Activated CD8-positive, alpha-beta memory T cell treated with anti-CD3 and anti-CD28 coated beads for 36 hours (primary cell): ENCODE data around the gene GRAMD4. TPM values are rescaled to one million over a fixed set of nuclear protein-coding genes. Genes with fewer than 3 reads are reported as not detected.

Experiments
- CTCF ChIA-PET: fragments of 350-600 bp; sonication (Branson Sonifier 250); formaldehyde crosslinking; loops from one replicate; lab custom pipeline; 2021; ENCODE audit warnings: antibody characterized with exemption; lab: Charles Lee
- POLR2A ChIA-PET: fragments of 350-600 bp; sonication (Branson Sonifier 250); formaldehyde crosslinking; loops from one replicate; lab custom pipeline; 2021; ENCODE audit warnings: antibody characterized with exemption; lab: Charles Lee
- total RNA-seq, 2 experiments: library from RNA; stranded (reverse); gene quantifications; one replicate each; pipeline ENCODE4 v1.2.3, GENCODE V29; 2021

Gene GRAMD4
- total RNA-seq, 2 experiments from 2014 or later: 31.4 to 36.4 TPM

- ChIA-PET CTCF (interaction anchor here (0.8 kb wide), 1 partner anchor 12 kb away, joined by 3 read pairs; no protein-coding TSS in a partner anchor), POLR2A (no interaction called here)
Observed at GRCh38 chr22:46659791-46660186, 39.6 kb downstream of the GRAMD4 start.

GRCh38 chr22:46660604-46661201, 40.5 kb downstream of the GRAMD4 start:
- ChIA-PET CTCF (no interaction called here), POLR2A (no interaction called here)

- CTCF ChIA-PET: no interaction called here
- POLR2A ChIA-PET: no interaction called here
Observed at GRCh38 chr22:46661221-46661851, 41.1 kb downstream of the GRAMD4 start.

- POLR2A ChIA-PET: no interaction called here
- CTCF ChIA-PET: no interaction called here
Observed at GRCh38 chr22:46662226-46662625, 42.0 kb downstream of the GRAMD4 start.

GRCh38 chr22:46663001-46663400, 42.8 kb downstream of the GRAMD4 start:
- POLR2A ChIA-PET: no interaction called here
- CTCF ChIA-PET: no interaction called here

GRCh38 chr22:46663436-46664100, 43.4 kb downstream of the GRAMD4 start:
- ChIA-PET POLR2A (no interaction called here), CTCF (no interaction called here)

- CTCF ChIA-PET: no interaction called here
Observed at GRCh38 chr22:46664301-46664855, 44.2 kb downstream of the GRAMD4 start.

GRCh38 chr22:46665151-46665695, 45.0 kb downstream of the GRAMD4 start:
- ChIA-PET CTCF (no interaction called here), POLR2A (no interaction called here)

More at GRCh38 chr22:46664301-46664855, 44.2 kb downstream of the GRAMD4 start:
- POLR2A ChIA-PET: no interaction called here

GRCh38 chr22:46665751-46666280, 45.6 kb downstream of the GRAMD4 start:
- ChIA-PET CTCF (no interaction called here), POLR2A (no interaction called here)

GRCh38 chr22:46666577-46667244, 46.5 kb downstream of the GRAMD4 start:
- CTCF ChIA-PET: no interaction called here
- POLR2A ChIA-PET: no interaction called here

- POLR2A ChIA-PET: no interaction called here
- CTCF ChIA-PET: no interaction called here
Observed at GRCh38 chr22:46667245-46667623, 47.0 kb downstream of the GRAMD4 start.

- CTCF ChIA-PET: no interaction called here
- POLR2A ChIA-PET: no interaction called here
Observed at GRCh38 chr22:46668116-46668515, 47.9 kb downstream of the GRAMD4 start.

- POLR2A ChIA-PET: no interaction called here
Observed at GRCh38 chr22:46669201-46669600, 49.0 kb downstream of the GRAMD4 start.

GRCh38 chr22:46671824-46672432, 51.7 kb downstream of the GRAMD4 start:
- POLR2A ChIA-PET: interaction anchor here (0.6 kb wide), 1 partner anchor 12 kb away, joined by 3 read pairs; no protein-coding TSS in a partner anchor
- CTCF ChIA-PET: interaction anchor here (0.9 to 1.0 kb wide), 3 partner anchors 10 to 109 kb away, joined by 3 read pairs; no protein-coding TSS in a partner anchor

More at GRCh38 chr22:46669201-46669600, 49.0 kb downstream of the GRAMD4 start:
- CTCF ChIA-PET: interaction anchor here (1.0 kb wide), 1 partner anchor 134 kb away, joined by 4 read pairs; no protein-coding TSS in a partner anchor

- POLR2A ChIA-PET: no interaction called here
- CTCF ChIA-PET: interaction anchor here (0.9 to 1.0 kb wide), 2 partner anchors 13 to 109 kb away, joined by 3 read pairs; no protein-coding TSS in a partner anchor
Observed at GRCh38 chr22:46672731-46673130, 52.5 kb downstream of the GRAMD4 start.

GRCh38 chr22:46673205-46673604, 53.0 kb downstream of the GRAMD4 start:
- POLR2A ChIA-PET: no interaction called here
- CTCF ChIA-PET: no interaction called here

GRCh38 chr22:46673662-46674236, 53.6 kb downstream of the GRAMD4 start:
- POLR2A ChIA-PET: interaction anchor here (0.6 kb wide), 1 partner anchor 89 kb away, joined by 4 read pairs; the partner anchor contains the start of gene TBC1D22A
- CTCF ChIA-PET: no interaction called here

- POLR2A ChIA-PET: interaction anchor here (0.6 kb wide), 1 partner anchor 88 kb away, joined by 4 read pairs; the partner anchor contains the start of gene TBC1D22A
- CTCF ChIA-PET: no interaction called here
Observed at GRCh38 chr22:46674367-46674781, 54.2 kb downstream of the GRAMD4 start.
